WTC11 (cell line): ENCODE measurements around the gene MED15. TPM values are rescaled to one million over a fixed set of nuclear protein-coding genes. Genes with fewer than 3 reads are reported as not detected.

Experiments
- ATAC-seq: fragments of 200-7000 bp; cut with Tn5 transposase; 2 replicates; pipeline ENCODE4 v1.10.0; 2021; ENCODE audit warnings: mild to moderate bottlenecking, moderate library complexity
- CTCF ChIA-PET: fragments of 300-600 bp; sonication (Branson Sonifier 250); formaldehyde crosslinking; loops from one replicate; lab custom pipeline; 2021; ENCODE audit warnings: antibody characterized with exemption; lab: Charles Lee
- POLR2A ChIA-PET: fragments of 350-600 bp; sonication (Branson Sonifier 250); formaldehyde crosslinking; loops from one replicate; lab custom pipeline; 2021; ENCODE audit warnings: antibody characterized with exemption; lab: Charles Lee
- DNase-seq: peaks from one replicate; pipeline ENCODE4 v3.0.0; 2021; ENCODE audit warnings: low spot score
- H3K27ac Mint-ChIP-seq: 2 replicates; pipeline ENCODE4 v1.8.0; 2021; ENCODE audit warnings: mixed read lengths
- H3K27me3 Mint-ChIP-seq: 2 replicates; pipeline ENCODE4 v1.8.0; 2021; ENCODE audit warnings: low read depth, mild to moderate bottlenecking, moderate library complexity, mixed read lengths
- H3K36me3 Mint-ChIP-seq: 2 replicates; pipeline ENCODE4 v1.8.0; 2021; ENCODE audit warnings: mixed read lengths
- H3K4me1 Mint-ChIP-seq: 2 replicates; pipeline ENCODE4 v1.8.0; 2022; ENCODE audit warnings: mixed read lengths
- H3K4me3 Mint-ChIP-seq: 2 replicates; pipeline ENCODE4 v1.8.0; 2021; ENCODE audit warnings: mild to moderate bottlenecking, moderate library complexity, mixed read lengths
- H3K9me3 Mint-ChIP-seq: 2 replicates; pipeline ENCODE4 v1.8.0; 2021; ENCODE audit warnings: mixed read lengths
- ATF1 ChIP-seq: sonication (generic); formaldehyde crosslinking; IDR thresholded peaks from 2 replicates; pipeline ENCODE4 v1.8.1; 2023; ENCODE audit warnings: mild to moderate bottlenecking, moderate library complexity, missing genetic modification reagents
- EMX1 ChIP-seq: fragments of 250-450 bp; sonication (Bioruptor Pico); IDR thresholded peaks from 2 replicates; pipeline ENCODE4 v1.8.0; 2021; ENCODE audit warnings: mild to moderate bottlenecking
- JUN ChIP-seq: sonication (generic); formaldehyde crosslinking; IDR thresholded peaks from 2 replicates; pipeline ENCODE4 v1.8.0; 2023; ENCODE audit warnings: mild to moderate bottlenecking, missing genetic modification reagents
- MXD4 ChIP-seq: fragments of 250-450 bp; sonication (Bioruptor Pico); IDR thresholded peaks from 2 replicates; pipeline ENCODE4 v1.8.0; 2021; ENCODE audit warnings: mild to moderate bottlenecking, moderate library complexity, borderline replicate concordance
- ZNF219 ChIP-seq: sonication (generic); formaldehyde crosslinking; IDR thresholded peaks from 2 replicates; pipeline ENCODE4 v1.8.0; 2023; ENCODE audit warnings: missing genetic modification reagents, mild to moderate bottlenecking, borderline replicate concordance
- total RNA-seq: library from RNA; stranded (reverse); gene quantifications from 3 replicates; pipeline ENCODE4 v1.2.3, GENCODE V29; 2021
- TF ChIP-seq, protein P1 (sequence below): fragments of 250-450 bp; sonication (Bioruptor Pico); IDR thresholded peaks from 2 replicates; pipeline ENCODE4 v1.9.0; 2021; ENCODE audit warnings: mild to moderate bottlenecking, borderline replicate concordance
- TF ChIP-seq, protein P2 (sequence below): sonication (generic); formaldehyde crosslinking; IDR thresholded peaks from 2 replicates; pipeline ENCODE4 v1.8.1; 2023; ENCODE audit warnings: mild to moderate bottlenecking, missing genetic modification reagents, moderate library complexity
- TF ChIP-seq, protein P3 (sequence below): fragments of 250-450 bp; sonication (Bioruptor Pico); conservative IDR thresholded peaks from 2 replicates; pipeline ENCODE4 v1.9.0; 2021; ENCODE audit warnings: mild to moderate bottlenecking
- TF ChIP-seq, protein P4 (sequence below): sonication (generic); formaldehyde crosslinking; IDR thresholded peaks from 2 replicates; pipeline ENCODE4 v1.8.1; 2022; ENCODE audit warnings: low read depth, mild to moderate bottlenecking, moderate library complexity, missing genetic modification reagents, borderline replicate concordance
- TF ChIP-seq, protein P5 (sequence below): fragments of 200-600 bp; IDR thresholded peaks from 2 replicates; pipeline ENCODE4 v1.8.0; 2022; ENCODE audit warnings: antibody characterized with exemption
- TF ChIP-seq, protein P6 (sequence below): fragments of 250-450 bp; sonication (Bioruptor Pico); IDR thresholded peaks from 2 replicates; pipeline ENCODE4 v1.9.0; 2021; ENCODE audit warnings: mild to moderate bottlenecking
- TF ChIP-seq, protein P7 (sequence below): fragments of 250-450 bp; sonication (Bioruptor Pico); IDR thresholded peaks from 2 replicates; pipeline ENCODE4 v1.9.0; 2021; ENCODE audit warnings: moderate library complexity, mild to moderate bottlenecking, inconsistent platforms, borderline replicate concordance

MED15 gene
- total RNA-seq, 1 experiment from 2014 or later: 67.7 TPM

DNA sequence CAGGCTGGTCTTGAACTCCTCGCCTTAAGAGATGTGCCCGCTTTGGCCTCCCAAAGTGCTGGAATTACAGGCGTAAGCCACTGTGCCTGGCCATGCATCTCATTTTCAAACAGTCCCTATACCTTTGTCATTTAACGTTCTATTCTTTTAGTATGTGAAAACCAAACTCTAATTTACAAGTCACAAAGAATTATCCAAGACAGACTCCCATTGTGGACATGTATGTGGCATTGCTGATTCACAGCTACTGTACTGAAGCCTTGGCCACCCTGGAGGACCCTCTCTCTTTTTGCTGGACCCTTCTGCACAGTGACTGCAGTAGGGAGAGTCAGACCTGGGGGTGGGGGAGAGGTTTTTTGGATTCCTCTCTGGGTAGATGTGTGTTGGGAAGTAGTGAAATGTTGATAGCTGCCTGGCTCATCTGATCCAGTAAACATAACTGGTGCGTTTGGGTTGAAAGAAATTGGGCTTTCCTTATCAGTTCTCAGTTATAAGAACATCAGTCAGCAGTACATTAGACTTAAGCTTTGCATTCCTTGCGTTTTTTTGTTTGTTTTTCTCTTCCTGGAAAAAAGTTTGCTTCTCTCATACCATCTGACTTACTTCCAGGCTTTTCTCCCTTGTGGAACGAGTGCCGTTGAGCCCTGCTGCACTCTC, 65.9 kb downstream of the MED15 start (continued):
- TF ChIP-seq, protein P1, sequence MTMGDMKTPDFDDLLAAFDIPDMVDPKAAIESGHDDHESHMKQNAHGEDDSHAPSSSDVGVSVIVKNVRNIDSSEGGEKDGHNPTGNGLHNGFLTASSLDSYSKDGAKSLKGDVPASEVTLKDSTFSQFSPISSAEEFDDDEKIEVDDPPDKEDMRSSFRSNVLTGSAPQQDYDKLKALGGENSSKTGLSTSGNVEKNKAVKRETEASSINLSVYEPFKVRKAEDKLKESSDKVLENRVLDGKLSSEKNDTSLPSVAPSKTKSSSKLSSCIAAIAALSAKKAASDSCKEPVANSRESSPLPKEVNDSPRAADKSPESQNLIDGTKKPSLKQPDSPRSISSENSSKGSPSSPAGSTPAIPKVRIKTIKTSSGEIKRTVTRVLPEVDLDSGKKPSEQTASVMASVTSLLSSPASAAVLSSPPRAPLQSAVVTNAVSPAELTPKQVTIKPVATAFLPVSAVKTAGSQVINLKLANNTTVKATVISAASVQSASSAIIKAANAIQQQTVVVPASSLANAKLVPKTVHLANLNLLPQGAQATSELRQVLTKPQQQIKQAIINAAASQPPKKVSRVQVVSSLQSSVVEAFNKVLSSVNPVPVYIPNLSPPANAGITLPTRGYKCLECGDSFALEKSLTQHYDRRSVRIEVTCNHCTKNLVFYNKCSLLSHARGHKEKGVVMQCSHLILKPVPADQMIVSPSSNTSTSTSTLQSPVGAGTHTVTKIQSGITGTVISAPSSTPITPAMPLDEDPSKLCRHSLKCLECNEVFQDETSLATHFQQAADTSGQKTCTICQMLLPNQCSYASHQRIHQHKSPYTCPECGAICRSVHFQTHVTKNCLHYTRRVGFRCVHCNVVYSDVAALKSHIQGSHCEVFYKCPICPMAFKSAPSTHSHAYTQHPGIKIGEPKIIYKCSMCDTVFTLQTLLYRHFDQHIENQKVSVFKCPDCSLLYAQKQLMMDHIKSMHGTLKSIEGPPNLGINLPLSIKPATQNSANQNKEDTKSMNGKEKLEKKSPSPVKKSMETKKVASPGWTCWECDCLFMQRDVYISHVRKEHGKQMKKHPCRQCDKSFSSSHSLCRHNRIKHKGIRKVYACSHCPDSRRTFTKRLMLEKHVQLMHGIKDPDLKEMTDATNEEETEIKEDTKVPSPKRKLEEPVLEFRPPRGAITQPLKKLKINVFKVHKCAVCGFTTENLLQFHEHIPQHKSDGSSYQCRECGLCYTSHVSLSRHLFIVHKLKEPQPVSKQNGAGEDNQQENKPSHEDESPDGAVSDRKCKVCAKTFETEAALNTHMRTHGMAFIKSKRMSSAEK (CRISPR knock-in tag): no peak
- TF ChIP-seq, protein P2, sequence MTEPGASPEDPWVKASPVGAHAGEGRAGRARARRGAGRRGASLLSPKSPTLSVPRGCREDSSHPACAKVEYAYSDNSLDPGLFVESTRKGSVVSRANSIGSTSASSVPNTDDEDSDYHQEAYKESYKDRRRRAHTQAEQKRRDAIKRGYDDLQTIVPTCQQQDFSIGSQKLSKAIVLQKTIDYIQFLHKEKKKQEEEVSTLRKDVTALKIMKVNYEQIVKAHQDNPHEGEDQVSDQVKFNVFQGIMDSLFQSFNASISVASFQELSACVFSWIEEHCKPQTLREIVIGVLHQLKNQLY (CRISPR knock-in tag): no peak
- TF ChIP-seq EMX1 (CRISPR knock-in tag): no peak
- TF ChIP-seq, protein P3, sequence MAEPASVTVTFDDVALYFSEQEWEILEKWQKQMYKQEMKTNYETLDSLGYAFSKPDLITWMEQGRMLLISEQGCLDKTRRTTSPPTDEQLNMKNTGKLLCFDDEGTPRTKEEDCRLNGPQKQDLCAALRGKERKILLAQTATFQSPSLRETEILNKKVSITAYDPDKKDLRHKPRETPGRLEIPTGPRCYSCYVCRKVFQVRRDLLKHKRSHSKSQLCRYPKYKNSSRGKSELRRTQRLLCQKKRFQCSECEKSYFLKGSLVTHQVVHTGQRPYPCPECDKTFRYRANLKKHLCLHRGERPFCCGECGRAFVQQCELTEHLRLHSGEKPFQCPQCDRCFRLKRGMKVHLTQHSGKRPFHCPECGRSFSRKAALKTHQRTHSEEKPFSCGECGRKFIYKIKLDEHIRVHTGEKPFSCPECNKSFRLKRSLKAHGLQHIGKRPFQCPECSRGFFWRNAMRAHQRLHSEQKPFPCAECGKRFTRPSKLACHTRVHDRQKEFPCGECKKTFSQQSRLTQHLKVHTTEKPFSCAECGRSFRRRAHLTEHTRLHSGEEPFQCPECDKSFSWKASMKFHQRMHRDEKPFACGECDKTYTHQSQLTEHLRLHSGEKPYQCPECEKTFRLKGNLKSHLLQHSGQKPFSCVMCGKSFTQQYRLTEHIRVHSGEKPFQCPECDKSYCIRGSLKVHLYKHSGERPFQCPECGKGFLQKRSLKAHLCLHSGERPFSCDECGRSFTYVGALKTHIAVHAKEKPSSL (CRISPR knock-in tag): no peak
- TF ChIP-seq, protein P4, sequence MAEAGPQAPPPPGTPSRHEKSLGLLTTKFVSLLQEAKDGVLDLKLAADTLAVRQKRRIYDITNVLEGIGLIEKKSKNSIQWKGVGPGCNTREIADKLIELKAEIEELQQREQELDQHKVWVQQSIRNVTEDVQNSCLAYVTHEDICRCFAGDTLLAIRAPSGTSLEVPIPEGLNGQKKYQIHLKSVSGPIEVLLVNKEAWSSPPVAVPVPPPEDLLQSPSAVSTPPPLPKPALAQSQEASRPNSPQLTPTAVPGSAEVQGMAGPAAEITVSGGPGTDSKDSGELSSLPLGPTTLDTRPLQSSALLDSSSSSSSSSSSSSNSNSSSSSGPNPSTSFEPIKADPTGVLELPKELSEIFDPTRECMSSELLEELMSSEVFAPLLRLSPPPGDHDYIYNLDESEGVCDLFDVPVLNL (CRISPR knock-in tag): no peak
- TF ChIP-seq, protein P5, sequence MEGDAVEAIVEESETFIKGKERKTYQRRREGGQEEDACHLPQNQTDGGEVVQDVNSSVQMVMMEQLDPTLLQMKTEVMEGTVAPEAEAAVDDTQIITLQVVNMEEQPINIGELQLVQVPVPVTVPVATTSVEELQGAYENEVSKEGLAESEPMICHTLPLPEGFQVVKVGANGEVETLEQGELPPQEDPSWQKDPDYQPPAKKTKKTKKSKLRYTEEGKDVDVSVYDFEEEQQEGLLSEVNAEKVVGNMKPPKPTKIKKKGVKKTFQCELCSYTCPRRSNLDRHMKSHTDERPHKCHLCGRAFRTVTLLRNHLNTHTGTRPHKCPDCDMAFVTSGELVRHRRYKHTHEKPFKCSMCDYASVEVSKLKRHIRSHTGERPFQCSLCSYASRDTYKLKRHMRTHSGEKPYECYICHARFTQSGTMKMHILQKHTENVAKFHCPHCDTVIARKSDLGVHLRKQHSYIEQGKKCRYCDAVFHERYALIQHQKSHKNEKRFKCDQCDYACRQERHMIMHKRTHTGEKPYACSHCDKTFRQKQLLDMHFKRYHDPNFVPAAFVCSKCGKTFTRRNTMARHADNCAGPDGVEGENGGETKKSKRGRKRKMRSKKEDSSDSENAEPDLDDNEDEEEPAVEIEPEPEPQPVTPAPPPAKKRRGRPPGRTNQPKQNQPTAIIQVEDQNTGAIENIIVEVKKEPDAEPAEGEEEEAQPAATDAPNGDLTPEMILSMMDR: no peak

DNA sequence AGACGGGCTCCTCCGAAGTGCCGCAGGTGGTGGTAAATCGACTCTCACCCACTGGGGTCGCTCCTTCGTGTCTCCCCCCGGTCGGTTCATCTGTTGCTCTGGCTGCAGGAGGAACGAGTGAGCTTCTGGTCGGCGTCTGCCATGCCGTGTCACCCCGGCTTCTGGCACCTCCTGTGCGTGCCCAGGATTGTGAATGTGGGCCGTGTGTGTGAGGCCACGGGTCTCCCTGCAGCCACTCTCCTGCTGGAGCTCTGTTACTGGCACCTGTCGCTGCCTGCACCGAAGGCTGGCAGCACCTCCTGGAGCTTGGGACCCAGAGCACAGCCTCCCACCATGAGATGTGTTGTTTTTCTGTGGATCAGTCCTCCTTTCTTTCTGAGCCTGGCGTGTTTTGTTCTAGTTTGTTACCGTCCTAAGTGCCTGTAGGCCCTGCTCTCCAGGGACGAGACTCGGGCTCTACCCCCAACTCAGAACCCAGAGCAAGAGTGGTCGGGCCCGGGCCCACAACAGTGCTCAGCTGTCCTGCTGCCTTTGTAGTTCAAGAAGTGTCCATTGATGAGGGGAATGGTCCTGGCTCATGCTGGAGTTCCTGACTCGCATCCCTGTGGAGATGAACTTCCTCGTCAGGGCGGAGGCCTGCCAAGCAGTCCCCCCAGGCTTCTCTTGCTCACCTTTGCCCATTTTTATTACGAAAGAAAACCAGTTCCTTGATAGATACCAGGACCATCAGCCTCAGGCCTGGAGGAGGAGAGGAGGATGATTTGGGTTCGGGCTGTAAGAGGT, 66.6 kb downstream of the MED15 start:
- CTCF ChIA-PET: interaction anchor here (2.0 kb wide), 2 partner anchors 9 kb away, joined by 7 to 8 read pairs; no protein-coding TSS in a partner anchor
- H3K36me3 Mint-ChIP-seq: peaks cover 33% of the 10 kb centered on the region

More for the DNA sequence above, 66.6 kb downstream of the MED15 start:
- POLR2A ChIA-PET: no interaction called here
- DNase-seq (no peak), ATAC-seq (no peak)
- H3K27ac Mint-ChIP-seq: no peak overlapping the region; the same call in 1 of the 2 replicates
- H3K4me1 Mint-ChIP-seq: no peaks in the 10 kb centered on the region
- TF ChIP-seq ZNF219 (CRISPR knock-in tag): no peak
- no peak for TF ChIP-seq ATF1 (CRISPR knock-in tag)
- TF ChIP-seq, protein P1 (CRISPR knock-in tag): no peak
- TF ChIP-seq, protein P6, sequence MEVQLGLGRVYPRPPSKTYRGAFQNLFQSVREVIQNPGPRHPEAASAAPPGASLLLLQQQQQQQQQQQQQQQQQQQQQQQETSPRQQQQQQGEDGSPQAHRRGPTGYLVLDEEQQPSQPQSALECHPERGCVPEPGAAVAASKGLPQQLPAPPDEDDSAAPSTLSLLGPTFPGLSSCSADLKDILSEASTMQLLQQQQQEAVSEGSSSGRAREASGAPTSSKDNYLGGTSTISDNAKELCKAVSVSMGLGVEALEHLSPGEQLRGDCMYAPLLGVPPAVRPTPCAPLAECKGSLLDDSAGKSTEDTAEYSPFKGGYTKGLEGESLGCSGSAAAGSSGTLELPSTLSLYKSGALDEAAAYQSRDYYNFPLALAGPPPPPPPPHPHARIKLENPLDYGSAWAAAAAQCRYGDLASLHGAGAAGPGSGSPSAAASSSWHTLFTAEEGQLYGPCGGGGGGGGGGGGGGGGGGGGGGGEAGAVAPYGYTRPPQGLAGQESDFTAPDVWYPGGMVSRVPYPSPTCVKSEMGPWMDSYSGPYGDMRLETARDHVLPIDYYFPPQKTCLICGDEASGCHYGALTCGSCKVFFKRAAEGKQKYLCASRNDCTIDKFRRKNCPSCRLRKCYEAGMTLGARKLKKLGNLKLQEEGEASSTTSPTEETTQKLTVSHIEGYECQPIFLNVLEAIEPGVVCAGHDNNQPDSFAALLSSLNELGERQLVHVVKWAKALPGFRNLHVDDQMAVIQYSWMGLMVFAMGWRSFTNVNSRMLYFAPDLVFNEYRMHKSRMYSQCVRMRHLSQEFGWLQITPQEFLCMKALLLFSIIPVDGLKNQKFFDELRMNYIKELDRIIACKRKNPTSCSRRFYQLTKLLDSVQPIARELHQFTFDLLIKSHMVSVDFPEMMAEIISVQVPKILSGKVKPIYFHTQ (CRISPR knock-in tag): no peak
- no peak for TF ChIP-seq MXD4 (CRISPR knock-in tag)
- no peak for TF ChIP-seq JUN
- TF ChIP-seq, protein P7, sequence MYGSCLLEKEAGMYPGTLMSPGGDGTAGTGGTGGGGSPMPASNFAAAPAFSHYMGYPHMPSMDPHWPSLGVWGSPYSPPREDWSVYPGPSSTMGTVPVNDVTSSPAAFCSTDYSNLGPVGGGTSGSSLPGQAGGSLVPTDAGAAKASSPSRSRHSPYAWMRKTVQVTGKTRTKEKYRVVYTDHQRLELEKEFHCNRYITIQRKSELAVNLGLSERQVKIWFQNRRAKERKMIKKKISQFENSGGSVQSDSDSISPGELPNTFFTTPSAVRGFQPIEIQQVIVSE (CRISPR knock-in tag): no peak
- H3K4me3 Mint-ChIP-seq: no peak overlapping the region
- H3K27me3 Mint-ChIP-seq: no peaks in the 10 kb centered on the region
- H3K9me3 Mint-ChIP-seq: no peaks in the 10 kb centered on the region
